Adipose tissue (tissue), 3 donors: Measurements from ENCODE around the gene ARHGAP45. TPM values are rescaled to one million over a fixed set of nuclear protein-coding genes. Genes with fewer than 3 reads are reported as not detected.

Experiments
- H3K27ac ChIP-seq: one replicate; pipeline ENCODE4 v1.5.1; 2013; ENCODE audit warnings: low read depth, low read length
- WGBS, 3 donors: extraction: QIAGEN DNeasy Blood & Tissue Kit; methylation state at CpG; one replicate each; pipeline ENCODE4 v1.1.7; 2013; 5-methylcytosine and 5-hydroxymethylcytosine counted together
- polyA plus RNA-seq, 3 donors: library from polyadenylated mRNA; stranded (reverse); fragments of 200-250 nt; gene quantifications; one replicate each; pipeline ENCODE4 v1.2.3, GENCODE V29; 2013
- donor health status: healthy with polysubstance abuse.
- donor health status: Bipolar disorder and iron deficiency.
- donor health status: healthy.

ARHGAP45 gene
- polyA plus RNA-seq, 3 donors = 10.1 to 22.3 (median 14.7) TPM

DNA sequence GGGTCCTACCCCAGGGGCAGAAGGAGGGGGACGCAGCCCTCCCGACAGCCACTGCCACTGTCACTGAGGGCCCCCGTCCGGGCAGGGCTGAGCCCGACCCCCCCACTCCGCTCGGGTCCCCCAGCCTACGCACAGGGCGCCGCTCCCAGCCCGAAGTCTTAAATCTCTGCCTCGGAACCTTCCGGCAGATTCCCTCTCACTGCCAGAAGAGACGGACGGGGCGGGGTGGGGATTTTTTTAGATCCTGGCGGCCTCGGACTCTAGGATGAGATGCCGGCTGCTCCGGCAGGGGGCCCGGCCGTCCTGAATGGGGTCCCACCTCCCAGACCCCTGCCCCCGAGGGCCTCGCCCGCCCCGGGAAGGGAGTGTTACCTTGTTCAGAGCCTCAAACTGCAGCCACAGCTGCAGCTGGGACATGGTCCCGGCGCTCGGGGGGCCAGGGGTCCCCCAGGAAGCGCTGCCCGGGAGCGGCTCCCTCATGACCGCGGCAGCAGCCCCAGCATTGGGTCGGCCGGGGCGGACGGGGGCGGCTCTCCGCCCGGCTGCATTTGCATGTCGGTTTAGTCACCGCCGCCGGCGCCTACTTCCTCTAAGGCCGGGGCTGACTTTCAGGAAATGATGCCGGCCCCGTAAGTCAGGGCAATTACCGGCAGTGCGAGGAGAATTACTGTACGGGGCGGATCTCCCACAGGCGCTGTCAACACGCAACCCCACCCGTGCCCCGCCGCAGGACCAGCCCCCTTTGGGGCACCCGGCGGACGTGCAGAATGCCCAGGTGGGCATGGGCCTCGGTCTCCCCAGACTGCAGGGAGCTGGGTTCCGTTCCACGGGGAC is 65.0 kb downstream of the ARHGAP45 start:
- peak overlapping the region; percentile 100 for H3K27ac ChIP-seq
- WGBS, 3 donors = 1 to 43% (median 1%) methylated on average over 61 to 64 of the region's 64 CpGs

DNA sequence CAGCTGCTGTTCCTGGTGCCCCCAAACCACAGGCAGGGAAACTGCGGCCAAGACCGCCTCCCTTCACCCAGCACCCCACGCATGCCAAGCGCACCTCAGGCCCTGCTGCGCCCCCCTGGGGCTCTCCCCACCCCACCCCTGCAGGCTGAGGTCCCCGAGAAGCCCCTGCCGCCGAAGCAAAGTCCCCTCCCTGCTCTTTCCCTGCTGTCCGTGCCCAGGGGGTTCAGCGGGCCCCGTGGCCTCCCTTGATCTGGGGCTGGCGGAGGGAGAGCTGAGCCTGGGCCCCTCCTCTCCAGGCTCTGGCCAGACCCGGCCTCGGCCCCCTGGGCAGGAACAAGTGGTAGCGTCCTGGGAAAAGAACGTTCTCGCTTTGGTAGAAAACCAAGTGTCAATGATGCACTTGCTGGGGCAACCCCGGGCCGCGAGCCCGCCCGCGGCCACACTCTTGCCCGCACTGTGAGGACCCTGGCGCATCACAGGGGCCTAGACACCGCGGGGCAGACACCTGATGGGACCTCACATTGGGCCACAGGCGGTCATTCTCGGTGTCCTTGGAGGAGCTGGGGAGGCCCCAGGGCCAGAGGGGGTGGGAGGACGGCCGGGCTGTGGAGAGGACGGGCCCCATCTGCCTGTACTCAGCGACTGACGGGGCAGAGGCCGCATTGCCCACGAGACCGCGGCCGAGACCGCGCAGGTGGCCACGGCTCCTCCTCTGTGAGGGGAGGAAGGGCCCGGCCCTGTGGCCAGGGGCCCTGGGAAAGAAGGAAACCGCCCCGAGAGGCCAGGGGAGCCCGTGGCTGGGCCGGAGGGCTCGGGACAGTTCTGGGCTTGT is 65.8 kb downstream of the ARHGAP45 start:
- H3K27ac ChIP-seq = peak overlapping the region; percentile 100
- WGBS, 3 donors = 37 to 78% (median 39%) methylated on average over 44 to 48 of the region's 48 CpGs

- WGBS, 3 donors = 83 to 93% (median 88%) methylated on average over 22 to 25 of the region's 25 CpGs
- H3K27ac ChIP-seq = peak overlapping the region; percentile 100
Measured at GRCh38 chr19:1133471-1133929, 66.5 kb downstream of the ARHGAP45 start.

DNA sequence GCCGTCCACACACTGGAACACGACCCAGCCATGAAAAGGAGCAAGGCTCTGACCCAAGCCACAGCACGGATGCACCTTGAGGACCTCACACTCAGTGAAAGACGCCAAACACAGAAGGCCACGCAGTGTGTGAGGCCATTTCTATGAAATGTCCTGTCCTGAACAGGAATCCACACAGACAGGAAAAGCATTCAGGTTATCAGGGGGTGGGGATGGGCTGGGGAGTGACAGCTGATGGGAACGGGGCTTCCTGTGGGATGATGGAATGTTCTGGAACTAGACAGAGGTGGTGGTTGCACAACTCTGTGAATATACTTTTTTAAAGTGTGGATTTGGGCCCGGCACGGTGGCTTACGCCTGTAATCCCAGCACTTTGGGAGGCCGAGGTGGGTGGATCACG is 67.5 kb downstream of the ARHGAP45 start:
- no peak overlapping the region for H3K27ac ChIP-seq
- WGBS, 3 donors = 89 to 91% (median 89%) methylated on average over 11 of the region's 11 CpGs

- 71 to 92% (median 72%) methylated on average over 17 of the region's 17 CpGs for WGBS, 3 donors
- H3K27ac ChIP-seq = no peak overlapping the region
Measured at GRCh38 chr19:1135454-1135853, 68.5 kb downstream of the ARHGAP45 start.

- WGBS, 3 donors = 41 to 79% (median 56%) methylated on average over 12 of the region's 12 CpGs
Measured at GRCh38 chr19:1136201-1136600, 69.2 kb downstream of the ARHGAP45 start.

More at GRCh38 chr19:1136201-1136600, 69.2 kb downstream of the ARHGAP45 start:
- no peak overlapping the region for H3K27ac ChIP-seq

Other genes with a start within 250 kb of the ARHGAP45 start
- gene PLPPR3, start 245.2 kb upstream of the ARHGAP45 start, polyA plus RNA-seq = under 1 TPM in 1 of 3 donors, not detected in 2; 0.02 TPM
- 1 to 10 TPM in 1 of 3 donors, under 1 TPM in 2; 0.03 to 3.3 (median 0.13) TPM for gene AZU1, start 239.3 kb upstream of the ARHGAP45 start, polyA plus RNA-seq
- 1 to 10 TPM in 1 of 3 donors, under 1 TPM in 2; 0.07 to 2.8 (median 0.09) TPM for gene PRTN3, start 226.2 kb upstream of the ARHGAP45 start, polyA plus RNA-seq
- gene ELANE, start 214.9 kb upstream of the ARHGAP45 start, polyA plus RNA-seq = 1 to 10 TPM in 2 of 3 donors, under 1 TPM in 1; 0.54 to 9.2 (median 2.4) TPM
- 1,000 to 10,000 TPM in 1 of 3 donors, 100 to 1,000 TPM in 2; 146 to 2,068 (median 706) TPM for gene CFD, start 207.5 kb upstream of the ARHGAP45 start, polyA plus RNA-seq
- gene MED16, start 174.0 kb upstream of the ARHGAP45 start, polyA plus RNA-seq = 10 to 100 TPM; 38.8 to 41.4 (median 39.0) TPM
- not detected for gene RNU6-9, start 173.7 kb upstream of the ARHGAP45 start, polyA plus RNA-seq
- 10 to 100 TPM; 44.6 to 59.1 (median 57.9) TPM for gene R3HDM4, start 153.9 kb upstream of the ARHGAP45 start, polyA plus RNA-seq
- under 1 TPM in 1 of 3 donors, not detected in 2; 0.37 TPM for gene KISS1R, start 149.8 kb upstream of the ARHGAP45 start, polyA plus RNA-seq
- 1 to 10 TPM; 3.6 to 8.2 (median 8.0) TPM for gene ARID3A, start 141.1 kb upstream of the ARHGAP45 start, polyA plus RNA-seq
- gene WDR18, start 82.8 kb upstream of the ARHGAP45 start, polyA plus RNA-seq = 10 to 100 TPM; 26.7 to 33.5 (median 30.9) TPM
- under 1 TPM in 2 of 3 donors, not detected in 1; 0.01 to 0.03 TPM for gene GRIN3B, start 66.7 kb upstream of the ARHGAP45 start, polyA plus RNA-seq
- 100 to 1,000 TPM; 107 to 198 (median 126) TPM for gene TMEM259, start 46.0 kb upstream of the ARHGAP45 start, polyA plus RNA-seq
- not detected for gene RNU6-2, start 45.6 kb upstream of the ARHGAP45 start, polyA plus RNA-seq
- 100 to 1,000 TPM in 1 of 3 donors, 10 to 100 TPM in 2; 39.3 to 107 (median 76.1) TPM for gene CNN2, start 40.6 kb upstream of the ARHGAP45 start, polyA plus RNA-seq
- 10 to 100 TPM in 2 of 3 donors, 1 to 10 TPM in 1; 9.6 to 26.2 (median 14.7) TPM for gene ABCA7, start 27.1 kb upstream of the ARHGAP45 start, polyA plus RNA-seq
- 100 to 1,000 TPM in 2 of 3 donors, 10 to 100 TPM in 1; 86.3 to 393 (median 226) TPM for gene POLR2E, start 28.2 kb downstream of the ARHGAP45 start, polyA plus RNA-seq
- gene GPX4, start 36.8 kb downstream of the ARHGAP45 start, polyA plus RNA-seq = 1,000 to 10,000 TPM in 2 of 3 donors, 100 to 1,000 TPM in 1; 205 to 2,242 (median 1,517) TPM
- gene SBNO2, start 107.1 kb downstream of the ARHGAP45 start, polyA plus RNA-seq = 100 to 1,000 TPM in 1 of 3 donors, 10 to 100 TPM in 2; 22.0 to 155 (median 53.1) TPM
- 10 to 100 TPM; 24.5 to 42.9 (median 39.4) TPM for gene STK11, start 138.6 kb downstream of the ARHGAP45 start, polyA plus RNA-seq
- 1 to 10 TPM in 2 of 3 donors, under 1 TPM in 1; 0.20 to 4.3 (median 2.0) TPM for gene CBARP, start 170.8 kb downstream of the ARHGAP45 start, polyA plus RNA-seq
- gene ATP5F1D, start 174.6 kb downstream of the ARHGAP45 start, polyA plus RNA-seq = 100 to 1,000 TPM; 217 to 303 (median 219) TPM
- 10 to 100 TPM; 22.8 to 95.5 (median 75.0) TPM for gene MIDN, start 181.4 kb downstream of the ARHGAP45 start, polyA plus RNA-seq
- gene CIRBP, start 202.2 kb downstream of the ARHGAP45 start, polyA plus RNA-seq = 100 to 1,000 TPM; 346 to 568 (median 388) TPM
- 10 to 100 TPM; 44.9 to 75.8 (median 55.0) TPM for gene FAM174C, start 208.4 kb downstream of the ARHGAP45 start, polyA plus RNA-seq
- gene EFNA2, start 218.7 kb downstream of the ARHGAP45 start, polyA plus RNA-seq = not detected